Esophagus muscularis mucosa (tissue), 4 donors: ENCODE measurements around the gene MRPL1.

Experiments used
- EP300 ChIP-seq: sonication (generic); formaldehyde crosslinking; IDR thresholded peaks from one replicate; pipeline ENCODE4 v1.6.1; 2017; ENCODE audit warnings: antibody characterized with exemption
- POLR2A ChIP-seq: fragments of 450-650 bp; IDR thresholded peaks from one replicate; pipeline ENCODE4 v1.6.1; 2017; ENCODE audit warnings: antibody characterized with exemption, moderate library complexity, mild to moderate bottlenecking, low read depth
- TF ChIP-seq, protein P1 (sequence below), 3 experiments: fragments of 200-600 bp in 2 of 3; fragments of 450-650 bp in 1 of 3; sonication (generic) in 2 of 3; IDR thresholded peaks; one replicate each; pipeline ENCODE4 v1.5.1; 2017 to 2019; ENCODE audit warnings: antibody characterized with exemption in 3 of 3, mild to moderate bottlenecking in 2 of 3, moderate library complexity in 1 of 3

DNA sequence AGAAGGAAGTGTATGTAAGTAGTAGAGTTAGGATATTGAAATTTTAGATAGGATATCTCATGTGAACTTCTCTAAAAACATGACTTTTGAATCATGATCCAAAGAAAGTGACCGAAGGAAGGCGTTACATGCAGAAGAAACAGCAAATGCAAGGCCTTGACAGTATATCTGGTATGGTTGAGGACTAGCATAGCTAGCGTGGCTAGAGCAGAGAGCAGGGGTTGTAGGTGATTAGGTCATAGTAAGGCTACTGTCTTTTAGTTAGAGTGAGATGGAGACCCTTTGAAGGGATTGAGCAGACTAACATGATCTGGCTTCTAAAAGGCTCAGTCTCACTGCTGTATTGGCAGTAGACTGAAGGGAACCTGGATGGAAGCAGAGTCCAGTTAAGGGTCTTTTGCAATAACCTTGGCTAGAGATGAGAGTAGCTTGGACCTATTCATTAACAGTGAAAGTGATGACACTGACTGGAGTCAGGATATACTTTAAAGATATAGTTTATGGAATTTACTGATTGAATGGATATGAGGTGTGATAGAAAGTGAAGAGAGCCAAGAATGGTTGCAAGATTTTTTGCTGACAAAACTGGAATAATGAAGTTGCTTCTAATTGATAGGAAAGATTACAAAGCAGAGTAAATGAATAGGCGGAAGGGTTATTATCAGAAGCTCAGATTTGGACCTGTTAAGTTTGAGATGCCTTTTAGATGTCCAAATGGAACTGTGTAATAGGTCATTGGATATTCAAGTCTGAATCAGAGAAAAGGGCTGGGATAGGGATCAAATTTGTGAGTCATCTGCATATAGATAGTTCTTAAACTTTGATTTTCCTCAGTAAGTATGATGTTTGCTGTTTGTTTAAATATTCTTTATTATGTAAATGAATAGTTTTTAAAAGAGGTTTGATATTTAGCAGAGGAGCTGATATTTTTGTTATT is 59.8 kb downstream of the MRPL1 start:
- no peak for TF ChIP-seq POLR2A
- TF ChIP-seq, protein P1, sequence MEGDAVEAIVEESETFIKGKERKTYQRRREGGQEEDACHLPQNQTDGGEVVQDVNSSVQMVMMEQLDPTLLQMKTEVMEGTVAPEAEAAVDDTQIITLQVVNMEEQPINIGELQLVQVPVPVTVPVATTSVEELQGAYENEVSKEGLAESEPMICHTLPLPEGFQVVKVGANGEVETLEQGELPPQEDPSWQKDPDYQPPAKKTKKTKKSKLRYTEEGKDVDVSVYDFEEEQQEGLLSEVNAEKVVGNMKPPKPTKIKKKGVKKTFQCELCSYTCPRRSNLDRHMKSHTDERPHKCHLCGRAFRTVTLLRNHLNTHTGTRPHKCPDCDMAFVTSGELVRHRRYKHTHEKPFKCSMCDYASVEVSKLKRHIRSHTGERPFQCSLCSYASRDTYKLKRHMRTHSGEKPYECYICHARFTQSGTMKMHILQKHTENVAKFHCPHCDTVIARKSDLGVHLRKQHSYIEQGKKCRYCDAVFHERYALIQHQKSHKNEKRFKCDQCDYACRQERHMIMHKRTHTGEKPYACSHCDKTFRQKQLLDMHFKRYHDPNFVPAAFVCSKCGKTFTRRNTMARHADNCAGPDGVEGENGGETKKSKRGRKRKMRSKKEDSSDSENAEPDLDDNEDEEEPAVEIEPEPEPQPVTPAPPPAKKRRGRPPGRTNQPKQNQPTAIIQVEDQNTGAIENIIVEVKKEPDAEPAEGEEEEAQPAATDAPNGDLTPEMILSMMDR (IDR thresholded peaks at IDR 0.05) = no peak
- TF ChIP-seq EP300 = no peak
